ENCODE results near the gene SORL1-AS1.

Gene SORL1-AS1

DNA sequence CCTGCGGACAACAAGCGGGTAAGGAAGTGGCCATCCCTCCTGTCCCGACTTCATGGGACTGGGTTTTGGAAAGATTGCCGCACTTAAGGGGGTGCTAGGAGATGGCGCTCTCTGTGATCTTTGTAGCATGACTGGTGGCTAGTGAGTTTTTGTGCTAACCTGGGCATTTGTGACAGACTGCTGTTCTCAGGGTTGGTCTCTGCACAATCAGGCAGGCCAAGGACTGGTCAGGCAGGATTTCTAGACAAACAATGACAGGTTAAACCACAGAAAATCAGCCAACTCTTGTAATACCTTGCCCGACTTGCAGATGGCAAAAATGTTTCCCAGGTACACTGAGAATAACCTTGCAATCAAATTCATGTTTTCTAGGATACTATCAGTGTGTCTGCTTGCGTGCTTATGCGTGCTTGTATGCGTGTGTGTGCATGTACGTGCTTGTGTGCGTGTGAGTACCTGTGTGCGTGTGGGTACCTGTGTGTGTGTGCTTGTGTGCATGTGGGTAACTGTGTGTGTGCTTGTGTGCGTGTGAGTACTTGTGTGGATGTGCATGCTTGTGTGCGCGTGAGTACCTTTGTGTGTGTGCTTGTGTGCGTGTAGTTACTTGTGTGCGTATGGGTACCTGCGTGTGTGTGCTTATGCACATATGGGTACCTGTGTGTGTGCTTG is 25.6 kb upstream of the SORL1-AS1 start:
- no peak overlapping the region for H3K4me3 ChIP-seq (ENCODE audit: low read depth, low read length)
- no peak for DNase-seq (ENCODE audit: low read depth)

DNA sequence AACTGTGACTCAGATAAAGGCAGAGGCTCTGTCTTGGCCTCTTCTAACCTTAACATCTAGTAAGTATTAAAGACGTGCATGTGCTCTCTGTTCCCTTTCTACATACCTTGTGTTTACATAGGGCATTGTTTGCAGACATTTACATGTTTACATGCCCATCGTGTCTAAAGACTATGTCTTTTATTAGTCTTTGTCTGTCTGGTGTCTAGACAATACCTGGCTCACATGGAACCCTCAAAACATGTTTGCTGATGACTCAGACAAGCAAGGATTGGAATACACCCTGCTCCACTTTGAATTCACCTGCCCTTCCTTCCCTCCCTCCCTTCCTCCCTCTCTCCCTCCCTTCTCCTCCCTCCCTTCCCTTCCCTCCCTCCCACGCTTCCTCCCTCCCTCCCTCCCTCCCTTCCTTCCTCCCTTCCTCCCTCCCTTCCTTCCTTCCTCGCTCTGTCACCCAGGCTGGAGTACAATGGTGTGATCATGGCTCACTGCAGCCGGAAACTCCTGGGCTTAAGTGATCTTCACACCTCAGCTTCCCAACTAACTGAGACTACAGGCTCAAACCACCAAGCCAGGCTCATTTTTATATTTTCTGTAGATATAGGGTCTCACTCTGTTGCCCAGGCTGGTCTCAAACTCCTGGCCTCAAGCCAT is 23.7 kb upstream of the SORL1-AS1 start:
- DNase-seq (ENCODE audit: low read depth): no peak
- no peak overlapping the region for H3K4me3 ChIP-seq (ENCODE audit: low read depth, low read length)

DNA sequence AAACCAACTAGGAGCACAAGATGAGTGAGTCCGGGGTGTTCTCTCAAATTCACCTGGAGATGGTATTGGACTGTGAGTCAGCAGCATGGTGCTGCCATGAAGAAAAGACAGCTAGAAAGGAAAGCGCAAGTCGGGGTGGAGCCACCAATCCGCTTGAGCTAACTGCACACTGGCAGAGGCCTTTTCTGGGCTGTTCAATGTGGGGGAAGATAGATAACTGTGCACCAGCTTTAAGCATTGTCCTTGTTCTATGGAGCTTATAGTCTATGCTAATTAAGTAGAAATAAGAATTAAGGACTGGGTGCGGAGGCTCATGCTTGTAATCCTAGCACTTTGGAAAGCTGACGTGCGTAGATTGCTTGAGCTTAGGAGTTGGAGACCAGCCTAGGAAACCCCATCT is 21.9 kb upstream of the SORL1-AS1 start:
- no peak overlapping the region for H3K4me3 ChIP-seq (ENCODE audit: low read depth, low read length)
- DNase-seq (ENCODE audit: low read depth): no peak

DNA sequence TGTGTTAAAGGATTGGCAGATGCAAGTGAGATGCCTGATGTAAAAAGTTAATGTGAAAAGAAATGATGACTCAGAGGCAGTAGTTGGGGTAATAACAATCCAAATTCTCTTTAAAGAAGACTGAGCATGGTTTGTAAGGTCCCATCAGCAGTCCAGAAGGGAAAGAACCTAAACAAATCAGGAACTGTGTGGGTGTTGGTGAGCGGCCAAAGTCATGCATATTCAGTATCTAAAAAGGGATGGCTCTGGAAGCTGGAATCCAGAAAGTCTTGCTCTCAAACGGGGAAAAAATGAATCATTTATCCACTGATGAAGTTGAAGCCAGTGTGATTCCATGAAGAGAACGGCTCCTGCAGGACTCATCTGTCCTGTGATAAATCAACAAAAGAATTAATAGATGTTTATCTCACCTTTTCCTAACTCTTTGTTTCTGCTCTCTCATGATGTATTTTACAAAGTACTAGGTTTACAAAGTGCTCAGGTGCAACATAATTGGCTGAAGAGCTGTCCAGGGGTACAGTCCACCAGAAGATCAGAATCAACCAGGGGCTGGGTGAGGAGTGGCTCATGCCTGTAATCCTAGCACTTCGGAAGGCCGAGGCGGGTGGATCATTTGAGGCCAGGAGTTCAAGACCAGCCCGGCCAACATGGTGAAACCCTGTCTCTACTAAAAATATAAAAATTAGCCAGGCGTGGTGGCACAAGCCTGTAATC is 20.5 kb upstream of the SORL1-AS1 start:
- no peak overlapping the region for H3K4me3 ChIP-seq (ENCODE audit: low read depth, low read length)
- DNase-seq (ENCODE audit: low read depth): no peak

DNA sequence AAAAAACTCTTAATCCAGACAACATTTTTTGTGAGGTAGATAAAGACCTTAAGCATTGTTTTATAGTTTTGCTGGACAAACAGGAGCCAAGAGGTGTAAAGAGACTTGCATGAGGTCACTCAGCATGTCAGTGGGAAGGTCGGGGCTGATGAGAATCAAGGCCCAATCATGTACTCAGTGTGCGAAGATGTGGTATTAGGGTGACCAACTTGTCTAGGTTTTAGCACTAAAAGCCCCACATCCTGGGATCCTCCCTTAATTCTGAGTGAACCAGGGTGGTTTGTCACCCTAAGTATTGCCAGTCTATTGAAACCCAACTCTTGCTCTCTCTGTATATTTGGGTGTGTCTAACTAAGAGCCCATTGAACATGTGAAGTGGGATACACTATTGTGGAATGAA is 19.5 kb upstream of the SORL1-AS1 start:
- no peak overlapping the region for H3K4me3 ChIP-seq (ENCODE audit: low read depth, low read length)
- no peak for DNase-seq (ENCODE audit: low read depth)

DNA sequence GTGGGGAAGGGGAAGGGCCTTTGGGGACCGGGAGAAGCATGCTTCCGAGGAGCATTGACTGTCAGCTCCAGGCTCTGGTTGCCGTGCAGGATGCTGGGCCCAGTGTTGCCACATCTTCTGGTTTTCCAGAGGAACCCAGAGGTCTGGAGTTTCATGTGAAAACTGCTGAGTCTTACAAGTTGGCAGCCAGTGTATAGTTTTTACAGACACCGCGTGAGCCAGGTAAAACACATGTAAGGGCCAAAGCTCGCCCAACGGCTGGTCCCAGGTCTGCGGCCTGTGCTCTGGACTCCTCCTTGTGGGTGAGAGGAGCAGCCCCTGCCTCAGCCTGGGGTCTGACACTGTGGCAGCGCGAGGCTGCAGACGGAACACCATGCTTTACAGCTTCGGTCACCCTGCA is 18.4 kb upstream of the SORL1-AS1 start:
- no peak for DNase-seq (ENCODE audit: low read depth)
- no peak overlapping the region for H3K4me3 ChIP-seq (ENCODE audit: low read depth, low read length)

DNA sequence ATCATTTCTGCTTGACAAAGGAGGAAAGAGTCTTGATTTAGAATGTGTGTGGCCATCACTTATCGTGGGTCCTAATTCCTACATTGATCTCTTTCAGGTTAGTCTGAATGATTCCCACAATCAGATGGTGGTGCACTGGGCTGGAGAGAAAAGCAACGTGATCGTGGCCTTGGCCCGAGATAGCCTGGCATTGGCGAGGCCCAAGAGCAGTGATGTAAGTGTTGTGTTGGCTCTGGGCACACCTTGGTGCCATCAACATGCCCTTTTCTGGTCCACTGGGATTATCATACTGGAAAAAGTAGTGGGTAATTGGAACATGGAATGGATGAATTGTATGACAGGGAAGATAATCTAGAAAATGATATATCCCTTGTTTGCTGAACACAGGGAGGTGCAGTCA is 17.1 kb upstream of the SORL1-AS1 start:
- H3K4me3 ChIP-seq (ENCODE audit: low read depth, low read length): no peak overlapping the region

DNA sequence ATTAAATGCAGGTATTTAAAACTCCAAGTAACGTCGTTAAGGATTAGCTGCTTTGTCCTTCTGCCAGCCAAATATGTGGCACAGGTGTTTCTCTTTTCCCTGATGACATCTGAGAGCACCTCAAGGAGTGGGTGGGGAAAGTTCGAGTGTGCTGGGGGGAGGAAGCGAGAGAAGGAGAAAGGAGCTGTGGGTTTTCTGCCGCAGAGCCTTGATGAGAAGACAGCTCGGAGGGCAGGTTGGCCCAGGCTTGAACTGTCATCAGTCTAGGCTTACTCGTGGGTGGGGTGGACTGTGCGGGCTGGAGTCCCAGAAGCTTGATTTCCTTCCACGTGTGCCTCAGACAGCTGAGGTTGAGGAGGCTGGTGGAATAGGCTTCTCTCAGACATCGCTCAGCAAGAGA is 15.2 kb upstream of the SORL1-AS1 start:
- no peak for DNase-seq (ENCODE audit: low read depth)
- no peak overlapping the region for H3K4me3 ChIP-seq (ENCODE audit: low read depth, low read length)

More for the DNA sequence above, 17.1 kb upstream of the SORL1-AS1 start:
- DNase-seq (ENCODE audit: low read depth): no peak

DNA sequence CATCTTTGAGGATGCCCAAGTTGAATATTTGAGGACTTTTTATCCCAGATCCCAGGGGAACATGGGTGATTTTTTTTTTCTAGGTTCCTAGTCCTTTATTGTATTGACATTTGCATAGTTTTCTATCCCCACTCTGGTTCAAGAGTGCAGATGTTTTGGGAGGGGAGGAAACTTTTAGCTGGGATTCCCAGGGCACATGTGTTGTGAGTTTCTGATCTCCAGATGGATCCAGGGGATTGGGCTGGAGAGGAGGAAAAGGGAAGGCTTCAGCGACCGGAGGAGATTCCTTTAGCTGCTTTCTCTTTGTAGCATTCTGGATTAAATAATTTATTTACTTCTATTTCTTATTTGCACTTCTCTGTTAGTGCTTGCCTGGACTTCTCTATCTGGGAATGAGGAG is 14.7 kb upstream of the SORL1-AS1 start:
- no peak overlapping the region for H3K4me3 ChIP-seq (ENCODE audit: low read depth, low read length)
- no peak for DNase-seq (ENCODE audit: low read depth)

DNA sequence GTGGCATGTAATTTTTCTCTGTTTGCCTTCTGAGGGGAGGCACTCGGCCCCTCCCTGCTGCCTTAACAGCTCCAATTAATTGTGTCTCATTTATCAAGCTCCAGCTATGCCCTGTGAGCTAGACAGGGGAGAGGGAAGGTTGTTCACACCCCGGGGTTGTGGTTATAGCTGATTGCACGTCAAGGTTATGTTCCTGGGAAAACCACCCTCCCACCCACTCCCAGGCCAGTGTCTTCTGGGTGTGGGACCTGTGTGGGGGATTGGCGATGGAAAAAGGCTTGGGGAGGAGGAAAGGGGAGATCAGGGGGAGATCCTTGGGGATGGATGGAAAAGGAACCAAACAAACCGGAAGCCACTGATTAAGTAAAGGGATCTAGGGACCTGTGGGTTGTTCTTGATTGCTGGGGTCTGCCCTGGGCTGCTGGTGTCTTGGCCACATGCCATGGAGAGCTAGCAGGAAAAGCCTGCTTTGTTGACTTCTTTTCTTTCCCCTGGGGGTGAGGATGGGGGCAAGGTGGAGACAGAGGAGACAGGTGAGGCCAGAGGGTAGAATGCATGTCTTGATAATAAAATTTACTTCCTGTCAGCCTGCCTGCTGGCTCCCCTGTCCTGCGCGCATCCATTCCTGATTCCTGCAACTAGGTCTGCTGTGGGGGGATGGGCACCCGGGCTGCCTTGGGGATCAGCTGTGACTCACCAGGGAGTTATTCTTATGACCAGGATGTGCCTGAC is 13.5 kb upstream of the SORL1-AS1 start:
- no peak overlapping the region for H3K4me3 ChIP-seq (ENCODE audit: low read depth, low read length)
- DNase-seq (ENCODE audit: low read depth): peak; percentile 74

DNA sequence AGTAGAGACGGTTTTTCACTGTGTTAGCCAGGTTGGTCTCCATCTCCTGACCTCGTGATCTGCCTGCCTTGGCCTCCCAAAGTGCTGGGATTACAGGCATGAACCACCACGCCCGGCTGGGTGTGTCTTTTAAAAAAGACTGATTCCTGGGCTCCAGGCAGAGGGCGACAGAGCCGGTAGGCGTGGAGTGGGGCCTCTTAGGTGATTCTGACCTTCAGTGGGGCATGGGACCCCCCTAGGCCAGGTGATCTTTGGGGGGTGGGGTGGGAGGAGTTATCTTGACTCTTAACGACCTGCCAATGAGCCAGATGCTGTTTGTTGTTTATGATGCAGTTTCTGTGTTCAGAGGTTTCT is 12.9 kb upstream of the SORL1-AS1 start:
- DNase-seq (ENCODE audit: low read depth): no peak

DNA sequence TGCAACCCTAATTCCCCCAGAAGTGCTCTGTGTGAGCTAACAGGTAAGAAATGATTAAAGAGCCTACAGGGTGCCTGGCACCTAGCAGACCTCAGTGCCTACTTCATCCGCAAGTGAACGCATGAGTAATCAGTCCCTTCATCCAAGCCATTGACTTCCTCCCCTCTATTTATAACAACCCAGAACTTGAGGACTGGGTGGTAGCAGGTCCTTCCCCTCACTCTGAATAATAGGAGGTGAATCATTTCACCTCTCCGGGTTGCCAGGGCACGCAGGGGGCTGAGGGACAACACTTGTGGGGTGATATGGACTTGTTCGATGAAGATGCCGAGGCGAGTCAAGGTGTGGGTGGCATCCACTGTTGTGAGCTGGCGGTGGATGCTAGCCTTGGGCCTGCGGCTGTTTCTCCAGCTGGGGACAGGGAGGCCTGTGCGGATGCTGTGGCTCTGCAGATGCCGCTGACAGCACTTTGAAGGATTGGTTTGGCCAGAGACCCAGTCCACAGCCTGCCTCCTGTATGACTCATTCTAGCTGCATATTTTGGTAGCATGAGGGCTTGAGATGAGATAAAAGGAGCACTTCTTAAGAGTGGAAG is 11.7 kb upstream of the SORL1-AS1 start:
- H3K4me3 ChIP-seq (ENCODE audit: low read depth, low read length): no peak overlapping the region
- DNase-seq (ENCODE audit: low read depth): peak; percentile 76

More for the DNA sequence above, 12.9 kb upstream of the SORL1-AS1 start:
- no peak overlapping the region for H3K4me3 ChIP-seq (ENCODE audit: low read depth, low read length)

DNA sequence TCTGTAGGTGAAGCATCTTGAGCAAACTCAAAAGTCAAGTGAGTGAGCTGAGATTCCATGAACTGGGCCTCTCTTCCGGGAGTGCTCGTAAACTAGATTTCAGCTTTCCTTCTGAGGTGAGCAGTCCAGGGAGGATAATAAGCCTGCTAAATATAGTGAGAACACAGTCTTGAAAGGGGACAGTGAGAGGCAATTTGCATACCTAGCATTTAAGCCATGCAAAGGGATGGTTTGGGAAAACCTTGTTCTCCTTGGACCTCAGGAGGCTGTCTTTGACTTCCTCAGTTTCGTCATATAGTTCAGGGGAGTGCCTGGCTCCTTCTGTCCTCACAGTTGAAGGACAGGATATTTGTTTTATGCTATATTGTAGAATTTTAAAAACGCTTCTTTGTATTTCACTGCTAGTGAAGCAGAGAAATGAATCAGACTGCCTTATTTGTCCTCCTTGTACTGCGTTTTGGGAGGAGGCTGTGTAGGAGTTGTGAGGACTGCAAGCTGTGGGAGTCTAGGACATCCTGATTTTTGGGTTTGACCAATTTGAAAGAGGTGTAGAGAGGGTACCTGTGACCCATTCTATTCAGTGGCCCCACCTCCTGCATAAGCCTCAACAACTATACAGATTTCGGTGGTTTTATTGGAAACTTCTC is 11.0 kb upstream of the SORL1-AS1 start:
- no peak for DNase-seq (ENCODE audit: low read depth)
- H3K4me3 ChIP-seq (ENCODE audit: low read depth, low read length): no peak overlapping the region

DNA sequence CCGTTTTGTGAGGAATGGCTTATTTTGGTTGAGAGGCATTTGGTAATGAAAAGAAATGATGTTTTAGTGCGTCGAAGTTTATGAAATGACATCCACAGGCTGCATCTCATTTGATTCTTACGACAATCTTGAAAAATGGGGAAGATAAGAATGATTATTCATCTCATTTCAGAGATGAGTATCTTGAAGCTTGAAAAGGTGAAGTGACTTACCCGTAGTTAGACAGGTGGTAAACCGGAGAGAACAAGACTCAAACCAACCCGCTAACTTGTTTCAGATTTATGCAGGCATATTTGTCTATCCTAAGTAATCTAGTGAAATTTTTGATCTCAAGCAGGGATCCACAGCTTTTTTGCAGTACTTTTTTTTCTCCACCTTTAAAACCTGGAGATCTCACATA is 9.1 kb upstream of the SORL1-AS1 start:
- H3K4me3 ChIP-seq (ENCODE audit: low read depth, low read length): no peak overlapping the region
- no peak for DNase-seq (ENCODE audit: low read depth)

DNA sequence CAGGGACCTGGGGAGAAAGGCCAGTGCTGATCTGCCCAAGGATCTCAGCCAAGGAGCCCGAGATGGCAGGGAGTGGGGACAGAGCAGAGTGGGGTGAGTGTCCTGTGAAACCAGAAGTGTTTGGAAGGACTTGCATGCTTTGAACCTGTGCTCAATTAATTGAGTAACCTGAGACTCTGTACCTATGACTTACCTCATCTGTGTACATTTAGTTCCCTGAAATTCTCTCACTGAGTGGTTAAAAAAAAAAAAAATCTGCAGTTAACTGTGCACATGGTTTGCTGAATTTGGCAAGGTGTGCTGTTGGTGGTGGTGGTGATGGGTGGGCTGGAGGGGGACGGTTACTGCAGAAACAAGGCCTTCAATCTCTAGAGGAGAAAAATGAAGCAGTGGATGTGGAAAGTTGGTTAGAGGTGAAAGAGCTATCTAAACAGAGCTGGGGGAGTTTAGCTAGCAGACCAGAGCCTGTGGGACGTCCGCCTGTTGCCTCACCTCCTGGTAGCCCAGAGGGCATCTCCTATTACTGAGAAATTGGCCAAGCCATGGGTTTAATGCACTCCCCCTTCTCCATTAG is 8.3 kb upstream of the SORL1-AS1 start:
- H3K4me3 ChIP-seq (ENCODE audit: low read depth, low read length): no peak overlapping the region
- no peak for DNase-seq (ENCODE audit: low read depth)

DNA sequence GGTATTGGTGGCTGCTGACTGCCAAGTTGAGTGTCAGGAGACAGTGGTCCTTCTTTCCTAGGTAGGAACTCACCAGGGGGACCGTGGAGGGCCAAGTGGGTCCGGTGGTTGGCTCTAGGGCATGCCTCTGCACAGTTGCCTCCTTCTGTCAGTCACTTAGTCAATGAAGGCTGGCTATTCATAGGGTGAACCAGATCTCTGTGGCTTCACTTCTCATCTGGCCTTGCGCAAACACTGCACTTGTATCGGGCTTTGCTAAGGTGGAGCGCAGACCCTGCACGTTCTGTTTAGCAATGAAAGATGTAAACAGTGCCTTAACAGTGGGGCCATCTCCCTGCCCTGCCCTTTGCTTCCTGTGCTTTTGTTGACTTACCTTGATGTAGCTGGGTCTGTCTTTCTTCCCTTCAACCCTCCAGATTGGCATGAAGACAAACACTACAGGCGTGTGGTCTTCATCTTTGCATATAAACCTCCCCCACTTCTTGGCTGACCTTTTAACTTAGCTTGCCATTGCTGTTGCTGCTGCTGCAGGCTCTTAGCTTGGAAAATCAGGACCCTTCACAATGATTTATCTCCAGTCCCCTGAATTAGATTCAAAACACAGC is 6.7 kb upstream of the SORL1-AS1 start:
- no peak overlapping the region for H3K4me3 ChIP-seq (ENCODE audit: low read depth, low read length)
- no peak for DNase-seq (ENCODE audit: low read depth)

DNA sequence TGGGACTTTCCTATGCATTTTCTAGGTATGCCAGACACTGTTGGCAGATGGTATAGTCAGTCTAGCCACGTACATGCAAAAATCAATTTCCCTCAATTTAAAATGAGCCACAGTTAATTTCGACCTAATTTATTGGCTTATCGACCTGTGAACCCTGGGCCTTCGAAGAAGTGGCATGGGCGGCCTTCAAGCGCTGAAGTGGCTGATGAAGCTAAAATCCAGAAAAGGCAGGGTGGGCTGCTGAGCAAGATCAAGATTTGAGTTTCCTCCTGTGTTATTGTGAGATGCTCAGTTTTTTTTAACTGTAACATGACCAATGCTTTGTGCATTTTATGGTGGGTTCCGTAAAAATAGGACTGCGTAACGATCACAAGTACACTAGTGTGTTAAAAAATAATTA is 5.8 kb upstream of the SORL1-AS1 start:
- no peak overlapping the region for H3K4me3 ChIP-seq (ENCODE audit: low read depth, low read length)
- DNase-seq (ENCODE audit: low read depth): no peak

DNA sequence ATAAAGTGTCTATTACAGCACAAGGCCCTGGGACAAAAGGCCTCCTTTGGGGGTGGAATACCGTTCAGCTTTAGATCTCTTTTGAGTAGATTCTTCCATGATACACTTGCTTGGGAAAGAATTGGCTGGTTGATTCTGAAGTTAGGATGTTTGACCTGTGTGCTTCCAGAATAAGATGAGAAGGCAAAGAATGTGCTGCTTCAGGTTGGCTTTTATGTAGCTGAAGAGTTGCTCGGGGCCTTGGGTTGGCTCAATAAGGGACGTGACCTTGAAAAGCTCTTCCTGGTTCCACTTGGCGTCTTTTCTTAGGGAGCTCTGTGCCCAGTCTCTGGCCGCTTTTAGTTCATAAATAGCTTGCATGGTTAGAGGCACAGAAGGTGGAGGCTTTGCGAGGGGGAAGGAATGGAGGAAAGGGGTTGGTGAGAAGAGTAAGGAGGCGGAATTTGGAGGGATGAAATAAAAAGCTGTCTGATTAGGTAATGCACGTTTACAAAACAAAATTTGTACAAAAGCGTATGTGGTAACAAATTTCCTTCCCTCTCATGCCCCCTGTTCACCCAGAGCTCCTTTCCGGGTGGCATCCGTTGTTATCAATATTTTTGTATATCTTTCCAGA is 4.2 kb upstream of the SORL1-AS1 start:
- H3K4me3 ChIP-seq (ENCODE audit: low read depth, low read length): no peak overlapping the region

More for the DNA sequence above, 4.2 kb upstream of the SORL1-AS1 start:
- no peak for DNase-seq (ENCODE audit: low read depth)
